Hepatocyte (in vitro differentiated cells): ENCODE data around the gene ELMO3. TPM values are rescaled to one million over a fixed set of nuclear protein-coding genes. Genes with fewer than 3 reads are reported as not detected.

Source experiments
- DNase-seq: peaks from one replicate; pipeline ENCODE4 v3.0.0-alpha.2; 2016; ENCODE audit warnings: low spot score
- H2AFZ ChIP-seq: fragments of 200-600 bp; sonication (generic); 2 replicates; pipeline ENCODE4 v1.6.0; 2016; ENCODE audit warnings: antibody characterized with exemption, mild to moderate bottlenecking
- H3K27ac ChIP-seq: fragments of 200-600 bp; sonication (generic); 2 replicates; pipeline ENCODE4 v1.5.1; 2016; ENCODE audit warnings: mild to moderate bottlenecking
- H3K27me3 ChIP-seq: fragments of 200-600 bp; sonication (generic); 2 replicates; pipeline ENCODE4 v1.6.1; 2016
- H3K36me3 ChIP-seq: fragments of 200-600 bp; sonication (generic); replicated peaks from 2 replicates; pipeline ENCODE4 v1.5.1; 2016; ENCODE audit warnings: low read depth; ENCODE audit not compliant: insufficient read depth
- H3K4me1 ChIP-seq: fragments of 200-600 bp; sonication (generic); 2 replicates; pipeline ENCODE4 v1.5.1; 2016; ENCODE audit warnings: mild to moderate bottlenecking, moderate library complexity; ENCODE audit not compliant: insufficient read depth
- H3K4me2 ChIP-seq: fragments of 200-600 bp; sonication (generic); 2 replicates; pipeline ENCODE4 v1.6.0; 2016
- H3K4me3 ChIP-seq: fragments of 200-600 bp; sonication (generic); 2 replicates; pipeline ENCODE4 v1.5.1; 2016; ENCODE audit warnings: mild to moderate bottlenecking
- H3K79me2 ChIP-seq: fragments of 200-600 bp; sonication (generic); 2 replicates; pipeline ENCODE4 v1.6.0; 2017; ENCODE audit warnings: mild to moderate bottlenecking
- H3K9me2 ChIP-seq: fragments of 200-600 bp; sonication (generic); replicated peaks from 2 replicates; pipeline ENCODE4 v1.6.0; 2017; ENCODE audit warnings: mild to moderate bottlenecking; ENCODE audit not compliant: insufficient read depth
- H3K9me3 ChIP-seq: fragments of 200-600 bp; sonication (generic); 2 replicates; pipeline ENCODE4 v1.5.1; 2016; ENCODE audit warnings: low read depth, mild to moderate bottlenecking
- H4K20me1 ChIP-seq: fragments of 200-600 bp; sonication (generic); 2 replicates; pipeline ENCODE4 v1.6.0; 2016; ENCODE audit warnings: mild to moderate bottlenecking; ENCODE audit not compliant: insufficient read depth, poor library complexity, severe bottlenecking
- CTCF ChIP-seq: fragments of 200-600 bp; sonication (generic); IDR thresholded peaks from 2 replicates; pipeline ENCODE4 v1.5.1; 2016; ENCODE audit warnings: antibody characterized with exemption, mild to moderate bottlenecking; ENCODE audit not compliant: poor library complexity
- EZH2 ChIP-seq: fragments of 200-600 bp; sonication (generic); IDR thresholded peaks from 2 replicates; pipeline ENCODE4 v1.6.1; 2016; ENCODE audit warnings: antibody characterized with exemption, mild to moderate bottlenecking, borderline replicate concordance
- EZH2phosphoT487 ChIP-seq: fragments of 200-600 bp; sonication (generic); IDR thresholded peaks from one replicate; pipeline ENCODE4 v1.6.1; 2018; ENCODE audit warnings: antibody characterized with exemption, mild to moderate bottlenecking, low read depth, moderate library complexity; ENCODE audit not compliant: unreplicated experiment, severe bottlenecking
- WGBS: methylation state at CpG from one replicate; pipeline ENCODE4 v1.1.6; 2016; ENCODE audit warnings: low lambda C conversion rate; ENCODE audit errors: missing lambda C conversion rate; 5-methylcytosine and 5-hydroxymethylcytosine counted together
- polyA plus RNA-seq: library from polyadenylated mRNA; unstranded; fragments of >200 nt; fragmentation: Nextera tagmentation; extraction: Ambion mirVana; gene quantifications from 2 replicates; pipeline ENCODE4 v1.2.1, GENCODE V29; 2016
- total RNA-seq: library from RNA; depleted of rRNA; stranded (reverse); fragments of >200 nt; gene quantifications from 2 replicates; pipeline ENCODE4 v1.2.3, GENCODE V29; 2014

Gene ELMO3
- total and polyA plus RNA-seq, 2 experiments from 2014 or later = 14.5 to 18.5 TPM

GRCh38 chr16:67167588-67167987 lies 31.3 kb upstream of the ELMO3 start:
- no peak overlapping the region for H2AFZ ChIP-seq
- H3K27me3 ChIP-seq = peaks cover 61% of the 10 kb centered on the region
- no peaks in the 10 kb centered on the region for H3K36me3 ChIP-seq
- TF ChIP-seq EZH2phosphoT487 (no peak), EZH2 (no peak), CTCF (no peak)
- H3K9me2 ChIP-seq = no peaks in the 10 kb centered on the region
- no peak for DNase-seq
- no peaks in the 10 kb centered on the region for H3K79me2 ChIP-seq
- H3K4me1 ChIP-seq = peaks cover 48% of the 10 kb centered on the region
- no peak overlapping the region for H3K4me2 ChIP-seq
- no peak overlapping the region for H3K27ac ChIP-seq
- WGBS = 79% methylated on average over 3 of the region's 7 CpGs
- H4K20me1 ChIP-seq = no peaks in the 10 kb centered on the region
- no peaks in the 10 kb centered on the region for H3K9me3 ChIP-seq
- H3K4me3 ChIP-seq = no peak overlapping the region

- no peaks in the 10 kb centered on the region for H4K20me1 ChIP-seq
- WGBS = 25% methylated on average over 9 of the region's 9 CpGs
- no peak for DNase-seq
- H3K36me3 ChIP-seq = no peaks in the 10 kb centered on the region
- no peak overlapping the region for H3K4me3 ChIP-seq
- no peaks in the 10 kb centered on the region for H3K9me2 ChIP-seq
- peaks cover 47% of the 10 kb centered on the region for H3K27me3 ChIP-seq
- H3K4me2 ChIP-seq = peak overlapping the region; percentile 97
- H3K79me2 ChIP-seq = no peaks in the 10 kb centered on the region
- no peak overlapping the region for H2AFZ ChIP-seq
- H3K4me1 ChIP-seq = peaks cover 35% of the 10 kb centered on the region
- no peaks in the 10 kb centered on the region for H3K9me3 ChIP-seq
- TF ChIP-seq CTCF (no peak), EZH2 (no peak), EZH2phosphoT487 (no peak)
- no peak overlapping the region for H3K27ac ChIP-seq
Measured at GRCh38 chr16:67169011-67169451, 29.9 kb upstream of the ELMO3 start.

GRCh38 chr16:67169642-67170167 lies 29.2 kb upstream of the ELMO3 start:
- Histone ChIP-seq H3K36me3 (no peaks in the 10 kb centered on the region), H3K27ac (peak overlapping the region; percentile 70), H3K4me3 (peak overlapping the region; percentile 69), H3K9me2 (no peaks in the 10 kb centered on the region), H3K9me3 (no peaks in the 10 kb centered on the region), H3K27me3 (peaks cover 41% of the 10 kb centered on the region), H4K20me1 (no peaks in the 10 kb centered on the region), H3K4me1 (peaks cover 33% of the 10 kb centered on the region), H3K79me2 (no peaks in the 10 kb centered on the region), H2AFZ (peak overlapping the region; percentile 91), H3K4me2 (peak overlapping the region; percentile 97)
- peak; percentile 69 for DNase-seq
- WGBS = 4% methylated on average over 24 of the region's 24 CpGs
- TF ChIP-seq EZH2phosphoT487 (no peak), CTCF (peak; percentile 60), EZH2 (no peak)
